Panc1 (cell line): ENCODE data around the gene RORC.

Experiments
- CTCF ChIP-seq: fragments of 450-650 bp; IDR thresholded peaks from 2 replicates; pipeline ENCODE4 v1.5.1; 2017; ENCODE audit warnings: mild to moderate bottlenecking
- POLR2AphosphoS5 ChIP-seq: IDR thresholded peaks from 2 replicates; pipeline ENCODE4 v1.6.1; 2012; ENCODE audit warnings: mild to moderate bottlenecking, low read depth, low read length, moderate library complexity
- REST ChIP-seq, 2 experiments: IDR thresholded peaks; 2 replicates each; pipeline ENCODE4 v1.6.1; 2011 to 2012; ENCODE audit warnings: low read depth in 2 of 2, control low read depth in 1 of 2, low read length in 1 of 2, mild to moderate bottlenecking in 1 of 2, moderate library complexity in 1 of 2; ENCODE audit not compliant: insufficient read depth in 1 of 2
- TCF7L2 ChIP-seq: IDR thresholded peaks from 2 replicates; pipeline ENCODE4 v1.6.1; 2011; ENCODE audit warnings: mild to moderate bottlenecking, low read depth, low read length, inconsistent platforms

DNA sequence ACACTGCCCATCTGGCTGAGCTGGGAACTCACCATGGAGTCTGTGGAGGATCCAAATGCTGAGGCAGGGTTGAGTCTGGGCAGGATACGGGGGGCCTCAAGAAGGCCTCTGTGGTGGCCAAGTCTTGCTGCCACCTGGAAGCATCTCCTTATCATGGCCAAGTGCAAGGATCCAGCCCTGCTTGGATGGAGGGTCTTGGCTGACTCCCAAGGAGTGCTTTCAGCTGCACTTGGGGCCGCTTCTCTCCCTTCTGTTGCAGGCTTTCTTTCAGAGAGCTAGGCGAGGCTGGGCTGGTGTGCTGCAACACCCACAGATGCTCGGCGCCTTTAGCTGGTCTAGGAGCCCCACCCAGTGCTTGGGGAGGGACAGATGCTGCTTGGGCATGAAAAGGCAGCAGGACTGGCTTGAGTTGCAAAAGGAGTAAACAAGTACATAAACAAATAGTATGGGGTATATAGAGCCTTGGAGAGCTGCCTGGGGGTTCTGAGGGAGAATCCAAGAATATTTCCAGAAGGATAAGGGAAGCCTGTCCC, 21.9 kb upstream of the RORC start, which contains the start of gene THEM5:
- TF ChIP-seq CTCF (no peak), POLR2AphosphoS5 (no peak), TCF7L2 (no peak), REST (IDR thresholded peaks at IDR 0.05; ENCODE audit: insufficient read depth in 1 of 2, low read depth in 2 of 2, low read length in 1 of 2) (no peak)
